GM19463 (cell line): ENCODE results near the gene FGF12.

Experiments
- ATAC-seq: cut with Tn5 transposase; IDR thresholded peaks from one replicate; pipeline ENCODE4 v1.9.1; 2021; ENCODE audit warnings: mild to moderate bottlenecking, moderate library complexity; ENCODE audit not compliant: unreplicated experiment

FGF12 gene

GRCh38 chr3:192275741-192276355 lies 451.5 kb downstream of the FGF12 start:
- ATAC-seq: no peak

DNA sequence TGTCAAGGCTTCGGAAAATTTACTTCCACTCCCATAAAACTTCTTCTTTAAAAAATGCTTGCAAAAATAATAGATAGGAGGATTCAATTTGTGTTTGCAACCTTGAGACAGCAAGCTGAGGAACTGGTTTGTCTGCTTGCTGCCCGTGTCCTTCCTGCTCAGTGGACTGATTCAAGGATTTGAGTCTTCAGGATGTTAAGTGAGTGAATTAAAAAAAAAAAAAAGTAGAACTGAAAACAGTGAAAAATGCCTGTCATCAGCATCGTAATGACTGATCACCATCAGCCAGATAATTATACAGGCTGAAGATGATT lies 453.7 kb downstream of the FGF12 start:
- ATAC-seq: no peak

GRCh38 chr3:192273001-192273696 lies 454.2 kb downstream of the FGF12 start:
- ATAC-seq: no peak

- ATAC-seq: no peak
These were observed 465.3 kb downstream of the FGF12 start for GRCh38 chr3:192262001-192262400.

DNA sequence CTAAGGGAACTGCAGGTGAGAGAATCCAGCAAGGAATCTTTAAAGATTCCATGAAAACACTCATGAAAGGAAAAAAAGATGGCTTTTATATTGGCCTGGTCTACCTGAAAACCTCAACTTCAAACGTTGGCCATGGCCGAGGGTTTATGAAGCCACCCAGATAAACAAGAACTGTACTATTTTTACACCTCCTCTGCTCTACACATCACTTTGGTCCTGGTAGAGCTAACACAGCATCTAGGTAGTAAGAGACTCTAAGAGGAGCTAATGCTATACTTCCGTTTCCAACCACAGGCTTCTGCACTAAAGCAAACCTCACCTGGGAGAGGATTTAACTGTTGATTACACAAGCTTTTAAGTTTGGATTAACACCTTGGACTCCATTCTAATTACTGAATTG lies 466.2 kb downstream of the FGF12 start:
- ATAC-seq: no peak

GRCh38 chr3:192260116-192261010 lies 467.0 kb downstream of the FGF12 start:
- ATAC-seq: no peak

GRCh38 chr3:192259661-192260060 lies 467.7 kb downstream of the FGF12 start:
- ATAC-seq: no peak

DNA sequence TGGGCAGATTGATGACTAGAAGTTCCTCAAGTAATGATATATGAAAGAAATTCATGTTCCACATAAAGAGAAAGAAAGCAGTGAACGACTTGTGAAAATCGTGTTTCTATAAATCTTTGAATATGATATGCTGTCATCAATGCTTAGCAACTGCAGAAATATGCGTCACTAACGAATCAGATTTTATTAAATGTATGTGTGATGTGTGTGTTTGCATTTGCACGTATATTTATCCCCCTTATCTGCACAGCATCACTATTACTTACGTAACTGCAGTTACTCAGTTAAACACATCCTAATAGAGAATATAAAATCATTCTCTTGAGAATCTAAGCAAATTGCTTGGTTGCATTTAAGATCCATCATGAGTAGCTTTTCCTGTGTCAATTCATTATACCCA lies 468.6 kb downstream of the FGF12 start:
- ATAC-seq: no peak

GRCh38 chr3:192255839-192256238 lies 471.5 kb downstream of the FGF12 start:
- ATAC-seq: no peak

GRCh38 chr3:192253138-192253887 lies 474.0 kb downstream of the FGF12 start:
- no peak for ATAC-seq

DNA sequence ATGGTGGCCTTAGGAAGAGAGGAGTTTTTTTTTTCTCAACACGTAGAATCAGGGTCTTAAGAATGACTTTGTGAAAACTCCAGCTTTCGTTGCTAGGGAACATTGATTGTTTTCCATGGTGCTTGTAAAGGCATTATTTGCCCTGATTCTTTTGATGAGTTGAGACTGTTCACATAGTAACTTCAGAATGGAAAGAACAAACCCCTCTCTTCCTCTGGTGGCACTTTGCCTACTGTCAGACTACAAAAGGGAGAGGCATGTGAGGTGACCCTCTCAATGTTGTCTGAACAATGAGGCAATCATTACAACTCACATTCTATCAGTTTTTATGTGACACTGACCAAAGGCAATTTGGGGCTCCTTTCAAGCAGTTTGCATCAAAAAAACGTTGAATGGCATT lies 477.8 kb downstream of the FGF12 start:
- no peak for ATAC-seq

GRCh38 chr3:192246847-192247559 lies 480.3 kb downstream of the FGF12 start:
- ATAC-seq: no peak

GRCh38 chr3:192244591-192244990 lies 482.8 kb downstream of the FGF12 start:
- no peak for ATAC-seq

- no peak for ATAC-seq
These were observed 487.4 kb downstream of the FGF12 start for GRCh38 chr3:192239956-192240355.

DNA sequence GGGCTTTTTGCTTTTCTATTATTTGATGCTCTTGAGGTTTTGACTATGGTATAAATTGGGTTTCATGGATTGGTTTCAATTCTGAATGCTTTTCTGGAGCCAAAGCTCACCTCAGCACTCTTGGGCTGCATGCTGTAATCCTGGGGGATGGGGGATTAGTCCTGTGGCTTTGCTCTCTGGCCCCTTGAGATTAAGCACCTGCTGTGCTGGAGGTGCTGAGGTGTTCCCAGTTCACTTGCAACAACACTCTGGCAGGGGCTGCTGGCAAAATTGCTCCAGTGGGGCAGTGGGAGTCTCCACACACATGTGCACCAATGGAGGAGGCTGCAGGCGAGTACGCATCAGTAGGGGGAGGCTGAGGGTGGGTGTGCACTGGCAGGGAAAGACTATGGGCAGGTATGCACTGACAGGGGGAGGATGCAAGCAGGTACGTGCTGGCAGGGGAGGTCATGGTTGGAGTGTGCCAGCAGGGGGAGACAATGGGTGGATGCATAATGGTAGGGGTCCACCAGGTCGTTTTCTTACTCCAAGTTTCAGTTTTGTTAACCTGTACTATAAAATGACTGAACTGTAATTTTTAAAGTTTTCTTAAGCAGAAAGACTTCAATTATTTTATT lies 489.2 kb downstream of the FGF12 start:
- no peak for ATAC-seq

DNA sequence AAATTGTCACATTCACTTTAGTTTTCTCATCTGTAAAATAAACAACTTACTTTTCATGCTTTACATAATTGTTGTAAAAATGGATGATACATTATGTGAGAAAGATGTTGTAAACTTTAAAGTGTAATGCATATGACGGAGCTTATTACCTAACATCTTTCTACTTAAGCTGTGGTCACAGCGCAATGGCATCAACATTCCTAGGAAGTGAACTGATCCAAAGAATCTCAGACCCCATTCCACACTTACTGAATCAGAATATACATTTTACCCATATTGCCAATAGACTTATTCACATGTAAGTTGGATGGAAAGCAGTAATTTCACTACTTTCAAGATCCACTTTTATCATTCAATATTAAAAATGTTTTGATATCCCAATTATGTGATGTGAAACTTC lies 497.5 kb downstream of the FGF12 start:
- ATAC-seq: no peak

DNA sequence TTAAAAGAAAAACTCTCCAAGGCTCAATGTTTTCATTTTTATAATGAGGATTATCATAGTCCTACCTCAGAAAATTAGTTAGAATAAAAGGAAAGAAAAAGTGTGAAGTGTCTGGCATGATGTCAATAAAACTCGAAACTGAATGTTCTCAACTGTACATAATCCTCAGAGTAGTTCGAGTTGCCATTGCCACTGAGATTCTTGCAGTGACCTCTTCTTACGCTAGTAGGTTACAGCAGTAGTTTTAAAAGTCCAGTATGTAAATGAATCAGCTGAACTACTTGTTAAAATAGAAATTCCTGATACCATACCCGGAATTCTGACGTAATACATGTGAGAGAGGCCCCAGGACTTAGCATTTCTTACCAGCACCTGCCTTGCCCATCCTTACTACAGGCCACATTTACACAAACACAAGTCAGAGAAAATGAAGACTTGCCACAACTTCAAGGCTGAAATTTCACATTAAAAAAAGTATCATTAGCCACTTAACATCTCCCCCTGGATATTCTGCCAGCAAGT lies 502.6 kb downstream of the FGF12 start:
- ATAC-seq: no peak

DNA sequence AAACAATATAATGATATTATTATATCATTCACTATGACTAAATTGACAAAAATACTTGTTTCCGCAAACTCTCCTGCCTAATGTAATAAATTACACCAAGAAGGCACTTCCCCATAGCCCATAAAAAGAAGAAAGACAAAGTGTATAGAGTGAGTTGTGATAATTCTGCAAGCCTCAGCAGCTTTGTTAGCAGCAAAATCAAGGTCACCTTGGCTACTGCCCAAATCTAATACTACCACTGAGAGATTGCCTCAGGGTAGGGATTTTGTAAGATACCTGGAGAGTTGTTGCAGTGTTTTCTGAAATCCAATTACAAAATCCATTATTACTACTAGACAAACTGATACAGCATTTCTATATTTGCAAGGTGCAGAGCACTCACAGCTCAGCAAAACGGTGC lies 503.5 kb downstream of the FGF12 start:
- no peak for ATAC-seq

DNA sequence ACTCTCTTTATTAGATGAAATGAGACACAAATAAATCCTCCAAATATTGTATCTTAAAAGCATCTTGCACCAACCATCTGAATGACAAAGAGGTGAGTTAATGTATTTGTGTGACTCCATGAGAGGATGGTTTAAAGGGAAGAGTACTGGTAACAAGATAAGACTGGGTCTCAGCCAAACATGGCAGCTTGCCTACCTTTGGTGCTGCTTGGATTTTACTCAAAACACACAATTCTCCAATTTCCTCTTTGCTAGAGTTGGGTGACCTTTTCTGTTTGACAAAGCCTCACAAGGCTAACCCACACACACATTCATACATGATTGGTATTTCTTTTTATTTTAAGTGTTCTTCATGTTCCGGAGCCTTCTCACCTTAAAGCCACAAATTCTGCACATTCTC lies 506.4 kb downstream of the FGF12 start:
- no peak for ATAC-seq

- ATAC-seq: no peak
These were observed 507.4 kb downstream of the FGF12 start for GRCh38 chr3:192219926-192220325.
